ENCODE results near the gene KCNB1. TPM values are rescaled to one million over a fixed set of nuclear protein-coding genes. Genes with fewer than 3 reads are reported as not detected.
A peak's percentile ranks its signal among the peaks of the same experiment; 100 is the strongest.

Gene KCNB1
- polyA plus RNA-seq, 1 donor from 2014 or later, result 3.6 TPM

GRCh38 chr20:49318091-49318429 lies 164.4 kb downstream of the KCNB1 start:
- TF ChIP-seq POLR2AphosphoS5 (IDR thresholded peaks at IDR 0.05) (no peak), CTCF (IDR thresholded peaks at IDR 0.05; ENCODE audit: poor library complexity, severe bottlenecking) (no peak), EZH2 (IDR thresholded peaks at IDR 0.05; ENCODE audit: borderline replicate concordance, insufficient read depth, low read length, poor library complexity, severe bottlenecking) (no peak), RAD21 (conservative IDR thresholded peaks at IDR 0.05) (no peak), MXI1 (conservative IDR thresholded peaks at IDR 0.05; ENCODE audit: poor library complexity, severe bottlenecking) (no peak), SMC3 (conservative IDR thresholded peaks at IDR 0.05; ENCODE audit: poor library complexity) (no peak), EP300 (conservative IDR thresholded peaks at IDR 0.05; ENCODE audit: poor library complexity, severe bottlenecking) (no peak), REST (IDR thresholded peaks at IDR 0.05; ENCODE audit: borderline replicate concordance) (no peak), TAF1 (IDR thresholded peaks at IDR 0.05; ENCODE audit: low read depth) (no peak)
- Histone ChIP-seq H3K9me2 (ENCODE audit: insufficient read depth, low read length) (no peaks in the 10 kb centered on the region), H3K79me2 (replicated peaks; ENCODE audit: insufficient read depth, low read length) (no peaks in the 10 kb centered on the region), H3K36me3 (ENCODE audit: insufficient read depth, low read length) (no peaks in the 10 kb centered on the region), H3K9me3 (ENCODE audit: low read length) (peaks cover 6% of the 10 kb centered on the region), H3F3A (ENCODE audit: insufficient read depth, low read length, poor library complexity, severe bottlenecking) (no peaks in the 10 kb centered on the region), H3K4me3 (ENCODE audit: low read length) (peak overlapping the region; percentile 81), H3K4me2 (ENCODE audit: low read length) (no peak overlapping the region), H3K9ac (ENCODE audit: low read length) (peak overlapping the region; percentile 57), H4K20me1 (ENCODE audit: insufficient read depth) (no peaks in the 10 kb centered on the region), H3K27ac (ENCODE audit: low read length) (no peak overlapping the region), H3K27me3 (ENCODE audit: insufficient read depth, low read depth, low read length) (peaks cover 55% of the 10 kb centered on the region), H2AFZ (ENCODE audit: low read depth, low read length) (no peak overlapping the region)

GRCh38 chr20:49316704-49317103 lies 165.8 kb downstream of the KCNB1 start:
- Histone ChIP-seq H2AFZ (ENCODE audit: low read depth, low read length) (no peak overlapping the region), H3K9me3 (ENCODE audit: low read length) (peaks cover 6% of the 10 kb centered on the region), H3K27ac (ENCODE audit: low read length) (no peak overlapping the region), H3K4me3 (ENCODE audit: low read length) (no peak overlapping the region), H3K4me2 (ENCODE audit: low read length) (no peak overlapping the region), H3K27me3 (ENCODE audit: insufficient read depth, low read depth, low read length) (peaks cover 55% of the 10 kb centered on the region), H3K36me3 (ENCODE audit: insufficient read depth, low read length) (no peaks in the 10 kb centered on the region), H3K9me2 (ENCODE audit: insufficient read depth, low read length) (no peaks in the 10 kb centered on the region), H3K9ac (ENCODE audit: low read length) (no peak overlapping the region), H3K79me2 (replicated peaks; ENCODE audit: insufficient read depth, low read length) (no peaks in the 10 kb centered on the region), H4K20me1 (ENCODE audit: insufficient read depth) (no peaks in the 10 kb centered on the region), H3F3A (ENCODE audit: insufficient read depth, low read length, poor library complexity, severe bottlenecking) (no peaks in the 10 kb centered on the region)
- no peak for TF ChIP-seq EZH2 (IDR thresholded peaks at IDR 0.05; ENCODE audit: borderline replicate concordance, insufficient read depth, low read length, poor library complexity, severe bottlenecking)
- TF ChIP-seq TAF1 (IDR thresholded peaks at IDR 0.05; ENCODE audit: low read depth), result no peak
- no peak for TF ChIP-seq EP300 (conservative IDR thresholded peaks at IDR 0.05; ENCODE audit: poor library complexity, severe bottlenecking)

DNA sequence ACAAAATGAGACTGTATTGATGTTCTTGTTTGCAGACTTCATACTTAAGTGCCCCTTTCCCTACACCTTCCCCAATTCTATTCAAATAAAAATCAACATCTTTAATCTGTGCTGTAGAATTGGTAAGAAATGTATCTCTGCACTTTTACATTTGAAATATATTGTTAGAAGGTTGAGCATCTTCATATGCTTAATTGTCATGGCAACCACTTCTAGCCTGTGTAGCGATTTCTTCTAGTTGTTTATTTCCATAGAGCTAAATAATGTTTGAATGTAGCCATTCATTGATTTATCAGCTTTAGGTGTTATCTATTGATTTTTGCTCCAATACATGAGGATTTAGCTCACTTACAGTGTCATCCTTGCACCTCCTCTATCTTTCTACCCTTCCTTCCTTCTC lies 166.9 kb downstream of the KCNB1 start:
- no peaks in the 10 kb centered on the region for H4K20me1 ChIP-seq (ENCODE audit: insufficient read depth)
- H3K9me3 ChIP-seq (ENCODE audit: low read length), result peaks cover 6% of the 10 kb centered on the region
- H3K4me3 ChIP-seq (ENCODE audit: low read length), result no peak overlapping the region
- H3K4me2 ChIP-seq (ENCODE audit: low read length), result no peak overlapping the region
- no peak for TF ChIP-seq TAF1 (IDR thresholded peaks at IDR 0.05; ENCODE audit: low read depth)
- TF ChIP-seq SMC3 (conservative IDR thresholded peaks at IDR 0.05; ENCODE audit: poor library complexity), result no peak
- TF ChIP-seq MXI1 (conservative IDR thresholded peaks at IDR 0.05; ENCODE audit: poor library complexity, severe bottlenecking), result no peak
- no peak for TF ChIP-seq REST (IDR thresholded peaks at IDR 0.05; ENCODE audit: borderline replicate concordance)
- TF ChIP-seq EZH2 (IDR thresholded peaks at IDR 0.05; ENCODE audit: borderline replicate concordance, insufficient read depth, low read length, poor library complexity, severe bottlenecking), result no peak
- TF ChIP-seq EP300 (conservative IDR thresholded peaks at IDR 0.05; ENCODE audit: poor library complexity, severe bottlenecking), result no peak
- no peak for TF ChIP-seq CTCF (IDR thresholded peaks at IDR 0.05; ENCODE audit: poor library complexity, severe bottlenecking)
- no peak for TF ChIP-seq POLR2AphosphoS5 (IDR thresholded peaks at IDR 0.05)
- TF ChIP-seq RAD21 (conservative IDR thresholded peaks at IDR 0.05), result no peak
- H3F3A ChIP-seq (ENCODE audit: insufficient read depth, low read length, poor library complexity, severe bottlenecking), result no peaks in the 10 kb centered on the region
- H3K9me2 ChIP-seq (ENCODE audit: insufficient read depth, low read length), result no peaks in the 10 kb centered on the region
- H3K36me3 ChIP-seq (ENCODE audit: insufficient read depth, low read length), result no peaks in the 10 kb centered on the region
- no peaks in the 10 kb centered on the region for H3K79me2 ChIP-seq (replicated peaks; ENCODE audit: insufficient read depth, low read length)
- no peak overlapping the region for H2AFZ ChIP-seq (ENCODE audit: low read depth, low read length)
- peaks cover 50% of the 10 kb centered on the region for H3K27me3 ChIP-seq (ENCODE audit: insufficient read depth, low read depth, low read length)
- H3K9ac ChIP-seq (ENCODE audit: low read length), result no peak overlapping the region
- H3K27ac ChIP-seq (ENCODE audit: low read length), result no peak overlapping the region
